Body of pancreas (tissue), 4 donors: ENCODE measurements around the gene IBA57.

Source experiments
- CTCF ChIP-seq, 7 experiments: fragments of 450-650 bp in 4 of 7; fragments of 200-600 bp in 3 of 7; sonication (generic) in 3 of 7; IDR thresholded peaks; one replicate each; pipeline ENCODE4 v1.5.1; 2016 to 2019; ENCODE audit warnings: antibody characterized with exemption in 7 of 7
- POLR2A ChIP-seq, 3 donors: fragments of 450-650 bp; IDR thresholded peaks; one replicate each; pipeline ENCODE4 v1.6.1; 2016; ENCODE audit warnings: antibody characterized with exemption in 3 of 3, mild to moderate bottlenecking in 2 of 3

GRCh38 chr1:228198977-228199590 lies 33.5 kb downstream of the IBA57 start:
- TF ChIP-seq CTCF (IDR thresholded peaks at IDR 0.05) (no peak), POLR2A (IDR thresholded peaks at IDR 0.05) (no peak)
